Peyer's patch (tissue), 4 donors: ENCODE results near the gene GOLGA5.

Source experiments
- POLR2A ChIP-seq, 2 donors: fragments of 450-650 bp; IDR thresholded peaks; one replicate each; pipeline ENCODE4 v1.5.1; 2017; ENCODE audit warnings: antibody characterized with exemption in 2 of 2, mild to moderate bottlenecking in 2 of 2, moderate library complexity in 2 of 2
- TF ChIP-seq, protein P1 (sequence below), 6 experiments: fragments of 450-650 bp in 4 of 6; fragments of 200-600 bp in 2 of 6; sonication (generic) in 1 of 6; IDR thresholded peaks; one replicate each; pipeline ENCODE4 v1.5.1; 2017 to 2019; ENCODE audit warnings: antibody characterized with exemption in 6 of 6, mild to moderate bottlenecking in 3 of 6, moderate library complexity in 1 of 6

DNA sequence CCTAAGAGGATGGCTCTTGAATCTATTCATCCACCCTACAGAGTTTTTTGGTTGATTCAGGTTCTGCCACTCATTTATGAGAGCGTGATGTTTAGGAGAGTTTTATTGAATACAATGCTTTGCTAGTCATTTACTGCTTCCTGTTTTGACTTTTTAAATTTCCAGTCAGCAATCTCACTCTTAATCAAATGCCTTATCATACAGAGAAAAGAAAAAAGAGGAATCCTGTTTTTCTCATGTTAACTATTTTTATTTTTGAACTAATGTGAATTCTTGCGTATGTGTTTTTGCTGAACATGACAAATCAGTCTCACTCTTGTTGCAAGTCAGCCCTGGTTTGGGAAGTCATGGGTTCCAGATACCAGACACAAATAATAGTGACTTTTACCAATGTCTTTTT, 23.6 kb upstream of the GOLGA5 start:
- TF ChIP-seq POLR2A (IDR thresholded peaks at IDR 0.05), result no peak
- TF ChIP-seq, protein P1, sequence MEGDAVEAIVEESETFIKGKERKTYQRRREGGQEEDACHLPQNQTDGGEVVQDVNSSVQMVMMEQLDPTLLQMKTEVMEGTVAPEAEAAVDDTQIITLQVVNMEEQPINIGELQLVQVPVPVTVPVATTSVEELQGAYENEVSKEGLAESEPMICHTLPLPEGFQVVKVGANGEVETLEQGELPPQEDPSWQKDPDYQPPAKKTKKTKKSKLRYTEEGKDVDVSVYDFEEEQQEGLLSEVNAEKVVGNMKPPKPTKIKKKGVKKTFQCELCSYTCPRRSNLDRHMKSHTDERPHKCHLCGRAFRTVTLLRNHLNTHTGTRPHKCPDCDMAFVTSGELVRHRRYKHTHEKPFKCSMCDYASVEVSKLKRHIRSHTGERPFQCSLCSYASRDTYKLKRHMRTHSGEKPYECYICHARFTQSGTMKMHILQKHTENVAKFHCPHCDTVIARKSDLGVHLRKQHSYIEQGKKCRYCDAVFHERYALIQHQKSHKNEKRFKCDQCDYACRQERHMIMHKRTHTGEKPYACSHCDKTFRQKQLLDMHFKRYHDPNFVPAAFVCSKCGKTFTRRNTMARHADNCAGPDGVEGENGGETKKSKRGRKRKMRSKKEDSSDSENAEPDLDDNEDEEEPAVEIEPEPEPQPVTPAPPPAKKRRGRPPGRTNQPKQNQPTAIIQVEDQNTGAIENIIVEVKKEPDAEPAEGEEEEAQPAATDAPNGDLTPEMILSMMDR (IDR thresholded peaks at IDR 0.05), result no peak
